ENCODE data around the gene TPSB2.

DNA sequence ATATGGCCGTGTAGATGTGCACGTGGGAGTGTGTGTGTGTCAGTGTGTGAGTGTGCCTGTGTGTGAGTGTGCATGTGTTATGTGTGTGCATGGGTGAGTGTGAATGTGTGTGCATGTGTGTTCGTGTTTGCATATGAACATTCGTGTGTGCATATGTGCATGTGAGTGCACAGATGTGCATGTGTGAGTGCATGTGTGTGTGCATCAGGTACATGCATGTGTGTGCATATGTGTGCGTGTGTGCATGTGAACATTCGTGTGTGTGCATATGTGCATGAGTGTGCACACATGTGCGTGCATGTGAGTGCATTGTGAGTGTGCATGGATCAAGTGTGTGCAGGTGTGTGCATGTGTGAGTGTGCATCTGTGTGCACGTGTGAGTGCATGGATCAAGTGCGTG, 8.0 kb upstream of the TPSB2 start:
- TF ChIP-seq, protein P1, sequence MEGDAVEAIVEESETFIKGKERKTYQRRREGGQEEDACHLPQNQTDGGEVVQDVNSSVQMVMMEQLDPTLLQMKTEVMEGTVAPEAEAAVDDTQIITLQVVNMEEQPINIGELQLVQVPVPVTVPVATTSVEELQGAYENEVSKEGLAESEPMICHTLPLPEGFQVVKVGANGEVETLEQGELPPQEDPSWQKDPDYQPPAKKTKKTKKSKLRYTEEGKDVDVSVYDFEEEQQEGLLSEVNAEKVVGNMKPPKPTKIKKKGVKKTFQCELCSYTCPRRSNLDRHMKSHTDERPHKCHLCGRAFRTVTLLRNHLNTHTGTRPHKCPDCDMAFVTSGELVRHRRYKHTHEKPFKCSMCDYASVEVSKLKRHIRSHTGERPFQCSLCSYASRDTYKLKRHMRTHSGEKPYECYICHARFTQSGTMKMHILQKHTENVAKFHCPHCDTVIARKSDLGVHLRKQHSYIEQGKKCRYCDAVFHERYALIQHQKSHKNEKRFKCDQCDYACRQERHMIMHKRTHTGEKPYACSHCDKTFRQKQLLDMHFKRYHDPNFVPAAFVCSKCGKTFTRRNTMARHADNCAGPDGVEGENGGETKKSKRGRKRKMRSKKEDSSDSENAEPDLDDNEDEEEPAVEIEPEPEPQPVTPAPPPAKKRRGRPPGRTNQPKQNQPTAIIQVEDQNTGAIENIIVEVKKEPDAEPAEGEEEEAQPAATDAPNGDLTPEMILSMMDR (IDR thresholded peaks at IDR 0.05) = no peak
- no peak for TF ChIP-seq ZFX (IDR thresholded peaks at IDR 0.05; ENCODE audit: borderline replicate concordance)
